T-helper 1 cell treated with Interleukin-12 subunit alpha and Interleukin-12 subunit beta and Interleukin-4 antibody, amounts not matched to agents 30 μg/mL and 1 μg/mL, for 36 hours (primary cell): ENCODE measurements around the gene P2RX4.
"Not testable (repeated sequence)": the region's sequence is repeated elsewhere in the genome, so short reads cannot be mapped to it uniquely, and the experiment has no call there.

Experiments
- H3K27ac Mint-ChIP-seq: one replicate; pipeline ENCODE4 v1.8.0; 2021; ENCODE audit warnings: mild to moderate bottlenecking, mixed read lengths
- H3K27me3 Mint-ChIP-seq: one replicate; pipeline ENCODE4 v1.8.0; 2021; ENCODE audit warnings: low read depth, mixed read lengths
- H3K36me3 Mint-ChIP-seq: one replicate; pipeline ENCODE4 v1.8.0; 2021; ENCODE audit warnings: low read depth, mixed read lengths
- H3K4me1 Mint-ChIP-seq: one replicate; pipeline ENCODE4 v1.8.0; 2021; ENCODE audit warnings: low read depth, mixed read lengths
- H3K4me3 Mint-ChIP-seq: one replicate; pipeline ENCODE4 v1.8.0; 2021; ENCODE audit warnings: mild to moderate bottlenecking, moderate library complexity, mixed read lengths
- H3K9me3 Mint-ChIP-seq: one replicate; pipeline ENCODE4 v1.8.0; 2021; ENCODE audit warnings: mixed read lengths

P2RX4 gene

DNA sequence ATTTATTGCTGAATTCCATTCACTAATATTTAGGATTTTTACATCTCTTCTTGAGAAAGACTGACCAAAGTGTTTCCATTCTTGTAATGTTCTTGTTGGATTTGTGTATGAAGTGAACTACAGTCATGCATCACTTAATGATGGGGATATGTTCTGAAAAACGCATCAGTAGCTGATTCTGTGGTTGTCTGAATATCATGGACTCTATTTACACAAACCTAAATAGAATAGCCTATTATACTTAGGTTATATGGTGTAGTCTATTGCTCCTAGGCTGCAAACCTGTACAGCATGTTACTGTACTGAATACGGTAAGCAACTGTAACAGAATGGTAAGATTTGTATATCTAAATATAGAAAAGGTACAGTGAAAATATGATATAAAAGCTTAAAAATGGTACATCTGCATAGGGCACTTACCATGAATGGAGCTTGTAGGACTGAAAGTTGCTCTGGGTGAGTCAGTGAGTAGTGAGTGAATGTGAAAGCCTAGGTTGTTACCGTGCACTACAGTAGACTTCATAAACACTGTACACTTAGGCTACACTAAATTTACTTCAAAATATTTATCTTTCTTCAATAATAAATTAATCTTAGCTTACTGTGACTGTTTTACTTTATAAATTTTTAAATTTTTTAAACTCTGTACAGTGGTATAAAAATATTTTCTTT lies 27.6 kb upstream of the P2RX4 start:
- Mint-ChIP-seq H3K27ac (no peak overlapping the region), H3K4me1 (peaks cover 2% of the 10 kb centered on the region), H3K27me3 (no peaks in the 10 kb centered on the region), H3K4me3 (no peak overlapping the region), H3K36me3 (peaks cover 23% of the 10 kb centered on the region), H3K9me3 (no peaks in the 10 kb centered on the region)

DNA sequence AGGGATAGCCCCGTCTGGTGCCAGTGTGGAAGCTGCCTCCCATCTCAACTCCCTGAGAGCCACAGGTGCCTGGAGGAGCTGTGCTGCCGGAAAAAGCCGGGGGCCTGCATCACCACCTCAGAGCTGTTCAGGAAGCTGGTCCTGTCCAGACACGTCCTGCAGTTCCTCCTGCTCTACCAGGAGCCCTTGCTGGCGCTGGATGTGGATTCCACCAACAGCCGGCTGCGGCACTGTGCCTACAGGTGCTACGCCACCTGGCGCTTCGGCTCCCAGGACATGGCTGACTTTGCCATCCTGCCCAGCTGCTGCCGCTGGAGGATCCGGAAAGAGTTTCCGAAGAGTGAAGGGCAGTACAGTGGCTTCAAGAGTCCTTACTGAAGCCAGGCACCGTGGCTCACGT lies 25.5 kb upstream of the P2RX4 start:
- Mint-ChIP-seq H3K27ac (no peak overlapping the region), H3K9me3 (no peaks in the 10 kb centered on the region), H3K4me3 (no peak overlapping the region), H3K27me3 (no peaks in the 10 kb centered on the region), H3K4me1 (peaks cover 2% of the 10 kb centered on the region), H3K36me3 (peaks cover 27% of the 10 kb centered on the region)

DNA sequence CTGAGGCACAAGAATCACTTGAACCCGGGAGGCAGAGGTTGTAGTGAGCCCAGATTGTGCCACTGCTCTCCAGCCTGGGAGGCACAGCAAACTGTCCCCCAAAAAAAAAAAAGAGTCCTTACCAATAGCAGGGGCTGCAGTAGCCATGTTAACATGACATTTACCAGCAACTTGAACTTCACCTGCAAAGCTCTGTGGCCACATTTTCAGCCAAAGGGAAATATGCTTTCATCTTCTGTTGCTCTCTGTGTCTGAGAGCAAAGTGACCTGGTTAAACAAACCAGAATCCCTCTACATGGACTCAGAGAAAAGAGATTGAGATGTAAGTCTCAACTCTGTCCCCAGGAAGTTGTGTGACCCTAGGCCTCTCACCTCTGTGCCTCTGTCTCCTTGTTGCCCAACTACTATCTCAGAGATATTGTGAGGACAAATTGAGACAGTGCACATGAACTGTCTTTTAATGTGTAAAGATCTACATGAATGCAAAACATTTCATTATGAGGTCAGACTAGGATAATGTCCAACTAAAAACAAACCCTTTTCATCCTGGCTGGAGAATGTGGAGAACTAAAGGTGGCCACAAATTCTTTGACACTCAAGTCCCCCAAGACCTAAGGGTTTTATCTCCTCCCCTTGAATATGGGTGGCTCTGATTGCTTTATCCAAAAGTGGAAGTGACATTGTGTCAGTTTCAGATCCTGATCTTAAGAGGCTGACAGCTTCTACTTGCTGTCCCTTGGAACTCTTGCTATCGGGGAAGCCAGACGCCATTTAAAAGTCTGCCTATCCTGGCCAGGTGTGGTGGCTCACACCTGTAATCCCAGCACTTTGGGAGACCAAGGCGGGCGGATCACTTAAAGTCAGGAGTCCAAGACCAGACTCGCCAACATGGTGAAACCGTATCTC lies 24.7 kb upstream of the P2RX4 start:
- H3K4me3 Mint-ChIP-seq, result no peak overlapping the region
- no peaks in the 10 kb centered on the region for H3K9me3 Mint-ChIP-seq
- peaks cover 2% of the 10 kb centered on the region for H3K4me1 Mint-ChIP-seq
- no peak overlapping the region for H3K27ac Mint-ChIP-seq
- H3K27me3 Mint-ChIP-seq, result no peaks in the 10 kb centered on the region
- H3K36me3 Mint-ChIP-seq, result peaks cover 23% of the 10 kb centered on the region

DNA sequence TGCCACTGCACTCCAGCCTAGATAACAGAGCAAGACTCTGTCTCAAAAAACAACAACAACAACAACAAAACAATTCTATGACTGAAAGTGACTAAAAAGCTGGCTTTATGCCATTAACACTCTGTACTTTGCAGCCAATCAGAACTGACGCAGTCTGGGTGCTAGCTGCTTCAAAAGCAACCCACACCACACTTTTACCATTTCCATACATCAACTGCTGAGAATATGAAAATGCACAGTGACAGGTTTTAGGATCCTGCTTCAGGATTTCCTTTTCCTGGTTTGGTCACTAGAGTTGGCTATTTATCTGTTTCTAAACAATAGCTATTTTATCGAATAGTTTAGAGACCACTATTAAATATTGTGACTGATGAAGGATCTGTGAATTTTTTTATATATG lies 23.1 kb upstream of the P2RX4 start:
- Mint-ChIP-seq H3K4me3 (no peak overlapping the region), H3K27me3 (no peaks in the 10 kb centered on the region), H3K27ac (no peak overlapping the region), H3K36me3 (peaks cover 17% of the 10 kb centered on the region), H3K9me3 (no peaks in the 10 kb centered on the region), H3K4me1 (peaks cover 2% of the 10 kb centered on the region)

DNA sequence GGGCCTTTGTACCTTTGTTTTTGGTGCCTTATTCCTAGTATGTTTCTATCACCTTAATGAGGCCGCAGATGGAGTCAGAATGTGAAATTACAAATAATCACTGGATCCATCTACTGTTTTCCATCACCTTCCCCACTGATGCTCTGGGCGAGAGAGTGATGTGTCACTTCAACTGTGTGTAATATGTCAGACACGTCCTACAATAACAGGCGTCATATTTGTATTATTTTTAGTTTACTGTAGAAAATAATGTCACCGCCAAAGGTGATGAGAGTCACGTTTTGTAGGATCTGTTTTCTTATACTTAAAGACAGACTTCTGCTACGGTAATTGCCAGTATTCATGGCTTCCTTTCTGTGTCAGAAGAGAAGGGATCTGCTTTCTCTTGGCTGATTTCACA lies 22.4 kb upstream of the P2RX4 start:
- Mint-ChIP-seq H3K4me3 (no peak overlapping the region), H3K9me3 (no peaks in the 10 kb centered on the region), H3K27ac (no peak overlapping the region), H3K27me3 (no peaks in the 10 kb centered on the region), H3K4me1 (no peaks in the 10 kb centered on the region), H3K36me3 (peaks cover 14% of the 10 kb centered on the region)

DNA sequence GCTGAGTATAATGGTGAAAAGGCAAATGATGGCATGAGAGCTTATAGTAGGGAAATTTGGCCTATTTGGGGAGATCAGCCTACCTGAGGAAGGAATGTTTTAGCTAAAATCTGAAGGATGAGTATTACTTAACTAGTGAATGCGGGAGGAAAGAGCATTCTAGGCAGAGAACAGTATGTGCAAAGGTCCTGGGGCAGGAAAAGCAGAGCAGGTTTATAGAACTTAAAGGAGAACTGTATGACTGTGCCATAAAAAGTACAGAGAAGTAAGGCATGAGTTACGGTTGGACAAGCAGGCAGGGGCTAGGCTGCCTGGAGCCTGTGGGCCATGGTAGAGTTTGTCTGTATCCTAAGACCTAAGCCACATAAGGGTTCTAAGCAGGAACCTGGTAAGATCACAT lies 21.7 kb upstream of the P2RX4 start:
- Mint-ChIP-seq H3K9me3 (no peaks in the 10 kb centered on the region), H3K4me1 (no peaks in the 10 kb centered on the region), H3K4me3 (no peak overlapping the region), H3K27me3 (no peaks in the 10 kb centered on the region), H3K27ac (no peak overlapping the region), H3K36me3 (peaks cover 14% of the 10 kb centered on the region)

DNA sequence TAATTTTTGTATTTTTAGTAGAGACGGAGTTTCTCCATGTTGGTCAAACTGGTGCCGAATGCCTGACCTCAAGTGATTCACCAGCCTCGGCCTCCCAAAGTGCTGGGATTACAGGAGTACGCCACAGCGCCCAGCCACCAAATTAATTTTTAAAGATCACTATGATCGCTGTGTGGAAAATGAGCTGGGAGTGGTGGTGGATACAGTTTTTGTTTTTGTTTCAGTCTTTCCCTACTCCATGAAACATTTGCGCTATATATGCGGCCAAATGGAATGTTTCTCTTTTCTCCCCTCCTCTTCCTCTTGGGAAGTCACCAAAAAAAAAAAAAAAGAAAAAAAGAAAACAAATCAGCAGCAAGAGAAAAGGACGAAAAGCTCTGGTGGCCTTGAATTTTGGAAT lies 20.8 kb upstream of the P2RX4 start:
- Mint-ChIP-seq H3K27ac (no peak overlapping the region), H3K9me3 (no peaks in the 10 kb centered on the region), H3K36me3 (peaks cover 14% of the 10 kb centered on the region), H3K4me1 (no peaks in the 10 kb centered on the region), H3K4me3 (no peak overlapping the region), H3K27me3 (no peaks in the 10 kb centered on the region)

DNA sequence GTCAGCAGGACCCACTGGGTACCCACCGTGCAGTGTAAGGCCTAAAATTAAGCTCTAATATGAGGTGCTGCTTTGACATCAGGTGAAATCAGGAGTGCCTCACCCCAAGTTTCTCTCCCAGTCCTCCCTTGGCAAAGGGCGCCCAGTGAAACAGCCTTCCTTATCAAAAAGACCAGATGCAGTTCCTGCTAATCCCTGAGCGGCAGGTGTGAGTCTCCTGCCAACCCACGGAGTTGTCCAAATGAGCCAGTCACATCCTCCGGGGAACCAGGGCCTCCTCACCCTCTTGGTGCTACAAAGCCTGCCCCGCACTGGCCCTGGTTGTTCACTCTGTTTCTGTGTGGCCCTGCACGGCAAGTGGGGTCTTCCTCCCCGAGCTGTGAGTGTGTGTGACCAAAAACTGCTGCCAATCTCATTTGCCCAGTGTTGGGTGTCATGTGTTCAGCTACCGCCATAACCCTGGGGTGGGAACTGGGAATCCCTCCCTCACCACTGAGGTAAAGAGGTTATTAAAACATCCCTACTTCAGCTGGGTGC lies 20.2 kb upstream of the P2RX4 start:
- Mint-ChIP-seq H3K4me1 (no peaks in the 10 kb centered on the region), H3K36me3 (peaks cover 14% of the 10 kb centered on the region), H3K9me3 (no peaks in the 10 kb centered on the region), H3K27ac (no peak overlapping the region), H3K4me3 (no peak overlapping the region), H3K27me3 (no peaks in the 10 kb centered on the region)

DNA sequence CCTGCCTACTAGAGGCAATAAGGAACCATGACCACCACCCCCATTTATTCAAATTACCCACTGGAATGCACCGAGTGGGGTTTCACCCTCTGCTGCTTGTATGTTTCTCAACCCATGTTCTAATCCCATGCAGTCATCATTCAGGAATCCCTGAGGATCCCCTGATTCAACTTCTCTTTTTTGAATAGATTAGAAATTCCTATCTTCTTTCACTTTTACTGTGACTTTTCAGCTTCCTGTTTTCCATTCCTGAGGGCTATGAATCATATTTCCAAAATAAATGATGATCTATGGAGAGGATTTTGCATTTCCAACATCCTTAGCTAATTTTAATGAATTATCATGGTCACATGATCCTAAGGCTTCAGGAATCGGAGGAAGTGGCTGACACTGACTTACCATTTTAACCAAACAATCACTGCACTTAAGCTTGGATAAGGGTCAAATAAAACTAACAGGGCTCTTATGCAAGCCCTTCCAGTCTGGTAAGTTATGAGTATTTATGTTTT lies 19.4 kb upstream of the P2RX4 start:
- Mint-ChIP-seq H3K27ac (no peak overlapping the region), H3K4me1 (no peaks in the 10 kb centered on the region), H3K27me3 (no peaks in the 10 kb centered on the region), H3K9me3 (no peaks in the 10 kb centered on the region), H3K36me3 (peaks cover 10% of the 10 kb centered on the region), H3K4me3 (no peak overlapping the region)

DNA sequence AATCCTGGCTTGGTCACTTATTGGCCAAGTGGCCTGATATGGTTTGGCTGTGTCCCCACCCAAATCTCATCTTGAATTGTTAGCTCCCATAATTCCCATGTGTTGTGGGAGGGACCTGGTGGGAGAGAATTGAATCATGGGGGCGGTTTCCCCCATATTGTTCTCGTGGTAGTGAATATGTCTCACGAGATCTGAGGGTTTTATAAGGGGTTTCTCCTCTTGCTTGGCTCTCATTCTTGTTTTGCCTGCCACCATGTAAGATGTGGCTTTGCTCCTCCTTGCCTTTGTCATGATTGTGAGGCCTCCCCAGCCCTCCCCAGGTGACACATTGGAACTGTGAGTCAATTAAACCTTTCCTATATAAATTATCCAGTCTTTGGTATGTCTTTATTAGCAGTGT lies 18.8 kb upstream of the P2RX4 start:
- Mint-ChIP-seq H3K27ac (peak overlapping the region; percentile 49), H3K9me3 (no peaks in the 10 kb centered on the region), H3K4me1 (no peaks in the 10 kb centered on the region), H3K27me3 (no peaks in the 10 kb centered on the region), H3K4me3 (no peak overlapping the region), H3K36me3 (peaks cover 8% of the 10 kb centered on the region)

DNA sequence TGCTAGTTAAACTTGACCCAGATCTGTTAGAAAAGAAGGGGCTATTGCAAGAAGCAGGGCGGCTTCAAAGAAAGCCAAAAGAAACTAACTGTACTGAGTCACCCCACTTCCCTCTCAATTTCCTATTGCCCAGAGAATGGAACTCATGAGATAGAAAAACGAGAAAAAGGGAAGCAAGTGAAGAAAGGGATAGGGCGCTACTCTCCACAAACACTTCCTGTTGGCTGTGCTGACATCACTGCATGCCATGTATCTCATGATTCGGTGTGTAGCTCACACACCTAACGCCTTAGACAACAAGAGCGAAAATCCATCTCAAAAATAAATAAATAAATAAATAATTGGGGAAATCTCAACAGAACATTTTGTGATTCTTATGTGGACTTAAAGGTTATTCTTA lies 13.0 kb upstream of the P2RX4 start:
- H3K27ac Mint-ChIP-seq, result peak overlapping the region; percentile 75
- H3K4me3 Mint-ChIP-seq, result peak overlapping the region; percentile 21
- no peaks in the 10 kb centered on the region for H3K9me3 Mint-ChIP-seq
- H3K27me3 Mint-ChIP-seq, result no peaks in the 10 kb centered on the region
- H3K4me1 Mint-ChIP-seq, result peaks cover 15% of the 10 kb centered on the region
- H3K36me3 Mint-ChIP-seq, result no peaks in the 10 kb centered on the region

DNA sequence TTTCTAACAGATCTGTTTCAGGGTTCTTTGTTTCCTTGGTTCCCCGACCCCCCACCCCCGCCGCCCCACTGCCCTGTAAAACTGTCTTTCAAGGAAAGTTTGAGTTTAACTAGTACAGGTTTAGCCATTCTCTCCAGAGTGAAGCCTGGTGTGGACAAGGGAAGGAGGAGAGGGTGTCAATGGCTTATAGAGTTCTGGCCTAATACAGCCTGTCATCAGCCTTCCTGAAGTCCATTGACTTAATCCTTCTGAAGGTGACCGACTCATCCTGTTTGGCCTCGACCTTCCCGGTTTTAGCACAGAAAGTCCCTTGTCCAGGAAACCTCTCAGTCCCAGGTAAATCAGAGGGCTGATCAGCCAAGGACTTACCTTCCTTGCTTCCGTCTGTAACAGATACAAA lies 11.0 kb upstream of the P2RX4 start:
- Mint-ChIP-seq H3K4me1 (peaks cover 15% of the 10 kb centered on the region), H3K27ac (no peak overlapping the region), H3K4me3 (no peak overlapping the region), H3K27me3 (no peaks in the 10 kb centered on the region), H3K9me3 (no peaks in the 10 kb centered on the region), H3K36me3 (no peaks in the 10 kb centered on the region)

DNA sequence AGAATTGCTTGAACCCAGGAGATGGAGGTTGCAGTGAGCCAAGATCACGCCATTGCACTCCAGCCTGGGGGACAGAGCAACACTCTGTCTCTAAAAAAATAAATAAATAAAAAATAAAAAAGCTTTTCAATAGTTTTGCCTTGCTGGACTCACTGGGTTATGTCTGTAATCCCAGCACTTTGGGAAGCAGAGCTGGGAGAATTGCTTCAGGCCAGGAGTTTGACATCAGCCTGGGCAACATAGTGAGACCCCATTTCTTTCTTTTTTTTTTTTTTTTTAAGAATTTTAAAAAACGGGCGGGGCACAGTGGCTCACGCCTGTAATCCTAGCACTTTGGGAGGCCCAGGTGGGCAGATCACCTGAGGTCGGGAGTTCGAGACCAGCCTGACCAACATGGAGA lies 8.8 kb upstream of the P2RX4 start:
- not testable (repeated sequence) for H3K9me3 Mint-ChIP-seq, H3K36me3 Mint-ChIP-seq

DNA sequence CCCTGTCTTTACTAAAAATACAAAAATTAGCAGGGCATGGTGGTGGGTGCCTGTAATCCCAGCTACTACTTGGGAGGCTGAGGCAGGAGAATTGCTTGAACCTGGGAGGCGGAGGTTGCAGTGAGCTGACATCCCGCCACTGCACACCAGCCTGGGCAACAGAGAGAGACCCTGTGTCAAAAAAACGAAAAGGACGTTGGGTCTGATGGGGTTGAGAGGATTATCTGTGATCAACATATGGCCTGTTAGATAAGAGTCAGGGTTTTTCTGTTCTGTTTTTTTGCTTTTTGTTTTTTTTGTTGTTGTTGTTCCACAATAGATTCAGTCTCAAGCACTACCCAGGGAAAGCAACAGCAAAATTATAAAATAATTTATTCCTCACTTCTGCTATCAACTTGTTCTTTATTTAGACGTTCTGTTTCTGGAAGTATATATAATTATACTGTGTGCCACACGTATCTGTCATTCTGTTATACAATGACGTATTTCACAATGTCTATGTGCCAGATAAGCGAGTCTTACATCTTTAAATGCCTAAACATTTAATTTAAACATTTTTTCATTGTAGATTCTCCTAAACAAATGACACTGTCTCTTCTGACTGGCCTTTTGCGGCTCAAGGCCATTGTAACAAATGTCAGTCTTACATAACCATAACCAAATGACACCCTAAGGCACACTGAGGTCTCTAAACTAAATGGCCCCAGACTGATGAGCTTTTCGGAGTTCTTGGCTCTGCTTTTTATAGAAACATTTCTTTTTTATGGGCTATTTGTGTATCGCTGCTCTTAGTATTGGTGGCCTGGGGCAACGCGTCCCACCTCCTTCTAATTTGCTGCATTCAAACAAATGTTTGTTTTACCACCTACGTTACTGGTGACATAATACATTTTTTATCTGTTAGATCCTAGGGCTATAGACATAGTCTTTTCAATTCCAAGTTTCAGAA lies 7.2 kb upstream of the P2RX4 start:
- peaks cover 11% of the 10 kb centered on the region for H3K4me1 Mint-ChIP-seq
- no peaks in the 10 kb centered on the region for H3K9me3 Mint-ChIP-seq
- no peak overlapping the region for H3K4me3 Mint-ChIP-seq
- H3K27ac Mint-ChIP-seq, result no peak overlapping the region
- no peaks in the 10 kb centered on the region for H3K27me3 Mint-ChIP-seq
- no peaks in the 10 kb centered on the region for H3K36me3 Mint-ChIP-seq

More for the DNA sequence above, 8.8 kb upstream of the P2RX4 start:
- not testable (repeated sequence) for H3K4me3 Mint-ChIP-seq, H3K27me3 Mint-ChIP-seq, H3K27ac Mint-ChIP-seq
- peaks cover 18% of the 10 kb centered on the region for H3K4me1 Mint-ChIP-seq
